ENCODE results near the gene PSTPIP1. TPM values are rescaled to one million over a fixed set of nuclear protein-coding genes. Genes with fewer than 3 reads are reported as not detected.

The PSTPIP1 gene
- total and polyA plus RNA-seq, 2 experiments from 2014 or later: not detected

DNA sequence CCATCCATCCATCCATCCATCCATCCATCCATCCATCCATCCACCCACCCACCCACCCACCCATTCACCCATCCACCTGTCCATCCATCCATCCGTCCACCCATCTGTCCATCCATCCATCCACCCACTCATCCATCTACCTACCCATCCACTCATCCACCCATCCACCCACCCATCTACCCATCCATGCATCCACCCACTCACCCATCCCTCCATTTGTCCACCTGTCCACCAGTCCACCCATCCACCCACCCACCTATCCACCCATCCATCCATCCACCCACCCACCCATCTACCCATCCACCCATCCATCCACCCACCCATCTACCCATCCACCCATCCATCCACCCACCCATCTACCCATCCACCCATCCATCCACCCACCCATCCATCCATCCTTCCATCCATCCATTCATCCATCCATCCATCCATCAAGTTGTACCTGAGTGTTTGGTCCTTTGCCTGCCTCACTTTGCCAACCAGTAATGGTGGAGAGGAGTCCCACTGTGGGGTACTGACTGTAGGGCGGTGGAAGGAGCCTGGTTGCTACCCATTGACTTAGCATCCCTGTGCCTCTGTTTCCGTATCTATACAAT, 17.3 kb downstream of the PSTPIP1 start:
- Histone ChIP-seq H3K4me2 (no peak overlapping the region), H3K4me3 (no peak overlapping the region), H3K79me2 (no peaks in the 10 kb centered on the region), H3K27me3 (no peaks in the 10 kb centered on the region), H3K36me3 (replicated peaks; ENCODE audit: insufficient read depth, low read depth) (no peaks in the 10 kb centered on the region), H3K27ac (no peak overlapping the region), H3K4me1 (ENCODE audit: insufficient read depth) (no peaks in the 10 kb centered on the region), H3K9me3 (ENCODE audit: low read depth) (no peaks in the 10 kb centered on the region), H2AFZ (no peak overlapping the region), H3K9me2 (replicated peaks; ENCODE audit: insufficient read depth) (no peaks in the 10 kb centered on the region), H4K20me1 (ENCODE audit: insufficient read depth, poor library complexity, severe bottlenecking) (no peaks in the 10 kb centered on the region)
- WGBS (ENCODE audit: low lambda C conversion rate, missing lambda C conversion rate): 93% methylated on average over 2 of the region's 3 CpGs
- TF ChIP-seq, protein P1, sequence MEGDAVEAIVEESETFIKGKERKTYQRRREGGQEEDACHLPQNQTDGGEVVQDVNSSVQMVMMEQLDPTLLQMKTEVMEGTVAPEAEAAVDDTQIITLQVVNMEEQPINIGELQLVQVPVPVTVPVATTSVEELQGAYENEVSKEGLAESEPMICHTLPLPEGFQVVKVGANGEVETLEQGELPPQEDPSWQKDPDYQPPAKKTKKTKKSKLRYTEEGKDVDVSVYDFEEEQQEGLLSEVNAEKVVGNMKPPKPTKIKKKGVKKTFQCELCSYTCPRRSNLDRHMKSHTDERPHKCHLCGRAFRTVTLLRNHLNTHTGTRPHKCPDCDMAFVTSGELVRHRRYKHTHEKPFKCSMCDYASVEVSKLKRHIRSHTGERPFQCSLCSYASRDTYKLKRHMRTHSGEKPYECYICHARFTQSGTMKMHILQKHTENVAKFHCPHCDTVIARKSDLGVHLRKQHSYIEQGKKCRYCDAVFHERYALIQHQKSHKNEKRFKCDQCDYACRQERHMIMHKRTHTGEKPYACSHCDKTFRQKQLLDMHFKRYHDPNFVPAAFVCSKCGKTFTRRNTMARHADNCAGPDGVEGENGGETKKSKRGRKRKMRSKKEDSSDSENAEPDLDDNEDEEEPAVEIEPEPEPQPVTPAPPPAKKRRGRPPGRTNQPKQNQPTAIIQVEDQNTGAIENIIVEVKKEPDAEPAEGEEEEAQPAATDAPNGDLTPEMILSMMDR (IDR thresholded peaks at IDR 0.05; ENCODE audit: poor library complexity): no peak
- TF ChIP-seq EZH2phosphoT487 (IDR thresholded peaks at IDR 0.05; ENCODE audit: low read depth, severe bottlenecking, unreplicated experiment): no peak
- no peak for TF ChIP-seq EZH2 (IDR thresholded peaks at IDR 0.05; ENCODE audit: borderline replicate concordance)
- DNase-seq (ENCODE audit: low spot score): no peak

DNA sequence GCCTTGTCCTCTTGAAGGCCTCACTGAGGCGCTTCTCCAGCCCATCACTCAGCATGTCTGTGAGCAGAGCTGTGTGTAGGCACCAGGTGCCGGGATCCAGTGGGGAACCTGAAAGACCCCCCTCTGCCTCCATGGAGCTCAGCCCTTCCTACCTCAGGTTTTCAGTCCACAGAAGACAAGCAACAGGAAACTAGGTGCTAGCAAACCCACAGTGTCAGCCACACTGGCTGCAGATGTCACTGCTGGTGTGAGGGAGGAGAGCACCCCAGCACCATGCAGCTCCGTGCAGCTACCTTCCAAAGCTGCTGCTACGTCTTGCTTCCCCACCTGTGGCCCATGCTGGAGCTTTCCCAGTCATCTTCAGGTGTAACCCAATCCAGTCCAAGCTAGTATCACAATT, 17.9 kb downstream of the PSTPIP1 start:
- 65% methylated on average over 4 of the region's 4 CpGs for WGBS (ENCODE audit: low lambda C conversion rate, missing lambda C conversion rate)
- no peaks in the 10 kb centered on the region for H3K79me2 ChIP-seq
- no peaks in the 10 kb centered on the region for H3K27me3 ChIP-seq
- no peak overlapping the region for H3K4me3 ChIP-seq
- no peak overlapping the region for H2AFZ ChIP-seq
- H3K9me2 ChIP-seq (replicated peaks; ENCODE audit: insufficient read depth): no peaks in the 10 kb centered on the region
- TF ChIP-seq EZH2phosphoT487 (IDR thresholded peaks at IDR 0.05; ENCODE audit: low read depth, severe bottlenecking, unreplicated experiment): no peak
- TF ChIP-seq, protein P1 (IDR thresholded peaks at IDR 0.05; ENCODE audit: poor library complexity): no peak
- TF ChIP-seq EZH2 (IDR thresholded peaks at IDR 0.05; ENCODE audit: borderline replicate concordance): no peak
- DNase-seq (ENCODE audit: low spot score): no peak
- H3K27ac ChIP-seq: no peak overlapping the region
- H3K4me2 ChIP-seq: no peak overlapping the region
- no peaks in the 10 kb centered on the region for H3K36me3 ChIP-seq (replicated peaks; ENCODE audit: insufficient read depth, low read depth)
- no peaks in the 10 kb centered on the region for H4K20me1 ChIP-seq (ENCODE audit: insufficient read depth, poor library complexity, severe bottlenecking)
- H3K4me1 ChIP-seq (ENCODE audit: insufficient read depth): no peaks in the 10 kb centered on the region
- no peaks in the 10 kb centered on the region for H3K9me3 ChIP-seq (ENCODE audit: low read depth)

DNA sequence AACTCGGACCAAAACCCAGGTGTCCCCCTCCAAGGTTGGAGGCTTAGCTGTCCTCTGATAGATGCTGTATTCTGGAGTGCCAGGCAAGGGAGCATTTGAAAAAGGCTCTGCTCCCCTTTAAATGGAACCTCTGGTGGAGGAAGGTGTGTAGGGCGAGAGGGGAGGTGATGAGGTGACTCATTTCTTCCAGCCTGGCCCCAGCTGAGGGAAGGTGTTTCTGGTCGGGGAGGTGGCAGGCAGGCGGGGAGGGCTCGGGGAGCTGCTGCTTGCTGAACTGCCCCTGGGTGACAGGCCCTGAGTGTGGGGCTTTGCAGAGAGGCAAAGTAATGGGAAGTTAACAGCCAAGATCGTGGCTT, 18.8 kb downstream of the PSTPIP1 start:
- Histone ChIP-seq H3K4me1 (ENCODE audit: insufficient read depth) (no peaks in the 10 kb centered on the region), H3K9me2 (replicated peaks; ENCODE audit: insufficient read depth) (no peaks in the 10 kb centered on the region), H2AFZ (no peak overlapping the region), H3K27me3 (no peaks in the 10 kb centered on the region), H3K4me2 (no peak overlapping the region), H4K20me1 (ENCODE audit: insufficient read depth, poor library complexity, severe bottlenecking) (no peaks in the 10 kb centered on the region), H3K36me3 (replicated peaks; ENCODE audit: insufficient read depth, low read depth) (no peaks in the 10 kb centered on the region), H3K9me3 (ENCODE audit: low read depth) (no peaks in the 10 kb centered on the region), H3K27ac (no peak overlapping the region), H3K79me2 (no peaks in the 10 kb centered on the region), H3K4me3 (no peak overlapping the region)
- TF ChIP-seq EZH2 (IDR thresholded peaks at IDR 0.05; ENCODE audit: borderline replicate concordance) (no peak), EZH2phosphoT487 (IDR thresholded peaks at IDR 0.05; ENCODE audit: low read depth, severe bottlenecking, unreplicated experiment) (no peak)
- TF ChIP-seq, protein P1 (IDR thresholded peaks at IDR 0.05; ENCODE audit: poor library complexity): no peak
- DNase-seq (ENCODE audit: low spot score): no peak
- WGBS (ENCODE audit: low lambda C conversion rate, missing lambda C conversion rate): 68% methylated on average over 6 of the region's 6 CpGs
